ENCODE results near the gene DUSP23.

GRCh38 chr1:159825564-159825963 is 44.8 kb downstream of the DUSP23 start:
- TF ChIP-seq CTCF (conservative IDR thresholded peaks at IDR 0.05; ENCODE audit: low read length) (no peak), EZH2phosphoT487 (IDR thresholded peaks at IDR 0.05; ENCODE audit: borderline replicate concordance, low read depth, low read length) (no peak)
